IMR-90 (cell line): ENCODE results near the gene METTL8. TPM values are rescaled to one million over a fixed set of nuclear protein-coding genes. Genes with fewer than 3 reads are reported as not detected.

Source experiments
- ATAC-seq: fragments of 200-7000 bp; cut with Tn5 transposase; 2 replicates; pipeline ENCODE4 v1.9.1; 2020; ENCODE audit warnings: low read depth, mild to moderate bottlenecking, moderate library complexity
- BruUV-seq: library from RNA; stranded (reverse); fragments of 400-500 nt; replicated peaks from 2 replicates; lab custom pipeline; 2021; lab: Mats Ljungman, UMichigan
- CTCF ChIA-PET: fragments of 300-600 bp; formaldehyde crosslinking; extraction: SDS; loops from one replicate; lab custom pipeline; 2021; ENCODE audit warnings: antibody characterized with exemption; lab: Yijun Ruan, JAX
- POLR2A ChIA-PET: fragments of 300-600 bp; sonication (Branson Sonifier 250); formaldehyde crosslinking; loops from one replicate; lab custom pipeline; 2022; ENCODE audit warnings: antibody characterized with exemption; ENCODE audit not compliant: unreplicated experiment; lab: Charles Lee
- DNase-seq: peaks from one replicate; pipeline ENCODE4 v3.0.0; 2013
- H2AFZ ChIP-seq: replicated peaks from 2 replicates; pipeline ENCODE3; 2013; ENCODE audit warnings: low read length, mild to moderate bottlenecking; ENCODE audit not compliant: poor library complexity
- H2AK5ac ChIP-seq: 2 replicates; pipeline ENCODE4 v1.6.1; 2013; ENCODE audit warnings: low read depth, low read length, inconsistent platforms
- H2AK9ac ChIP-seq: replicated peaks from 2 replicates; pipeline ENCODE3; 2013; ENCODE audit warnings: mild to moderate bottlenecking, low read depth, low read length, moderate library complexity; ENCODE audit not compliant: poor library complexity
- H2BK120ac ChIP-seq: 2 replicates; pipeline ENCODE4 v1.6.1; 2013; ENCODE audit warnings: low read depth, low read length, inconsistent platforms
- H2BK15ac ChIP-seq: 3 replicates; pipeline ENCODE4 v1.6.1; 2013; ENCODE audit warnings: low read depth, low read length, inconsistent platforms
- H2BK20ac ChIP-seq: 2 replicates; pipeline ENCODE4 v1.6.1; 2013; ENCODE audit warnings: low read depth, mild to moderate bottlenecking, inconsistent platforms, low read length, moderate library complexity
- H2BK5ac ChIP-seq: 2 replicates; pipeline ENCODE4 v1.6.1; 2013; ENCODE audit warnings: mild to moderate bottlenecking, low read depth, low read length, inconsistent platforms; ENCODE audit not compliant: poor library complexity, severe bottlenecking
- H3K14ac ChIP-seq: replicated peaks from 2 replicates; pipeline ENCODE4 v1.6.1; 2013; ENCODE audit warnings: low read depth, low read length, inconsistent platforms
- H3K18ac ChIP-seq: 2 replicates; pipeline ENCODE4 v1.6.1; 2013; ENCODE audit warnings: low read depth, low read length, control low read depth
- H3K23ac ChIP-seq: 2 replicates; pipeline ENCODE4 v1.6.1; 2013; ENCODE audit warnings: low read depth, low read length, inconsistent platforms
- H3K27ac ChIP-seq: 2 replicates; pipeline ENCODE4 v1.5.1; 2013; ENCODE audit warnings: mild to moderate bottlenecking, control low read depth, low read length; ENCODE audit not compliant: insufficient read depth
- H3K27me3 ChIP-seq: 2 replicates; pipeline ENCODE4 v1.6.1; 2013; ENCODE audit warnings: low read length; ENCODE audit not compliant: control insufficient read depth, insufficient read depth
- H3K36me3 ChIP-seq: 2 replicates; pipeline ENCODE4 v1.6.1; 2013; ENCODE audit warnings: low read length, mixed read lengths; ENCODE audit not compliant: control insufficient read depth, insufficient read depth
- H3K4ac ChIP-seq: 2 replicates; pipeline ENCODE4 v1.6.1; 2013; ENCODE audit warnings: low read depth, low read length, inconsistent platforms
- H3K4me1 ChIP-seq: 2 replicates; pipeline ENCODE4 v1.6.1; 2013; ENCODE audit warnings: low read length, mixed read lengths; ENCODE audit not compliant: control insufficient read depth, insufficient read depth
- H3K4me2 ChIP-seq: 2 replicates; pipeline ENCODE4 v1.6.1; 2013; ENCODE audit warnings: low read depth, mild to moderate bottlenecking, control low read depth, low read length, moderate library complexity
- H3K4me3 ChIP-seq: 2 replicates; pipeline ENCODE4 v1.5.1; 2013; ENCODE audit warnings: low read depth, mild to moderate bottlenecking, control low read depth, low read length, moderate library complexity; ENCODE audit not compliant: insufficient read depth
- H3K56ac ChIP-seq: 2 replicates; pipeline ENCODE4 v1.6.1; 2013; ENCODE audit warnings: low read length, inconsistent platforms; ENCODE audit not compliant: insufficient read depth; ENCODE audit errors: extremely low read depth
- H3K79me1 ChIP-seq, 2 experiments: 2 replicates each; pipeline ENCODE4 v1.6.1; 2013; ENCODE audit warnings: low read length in 2 of 2, inconsistent platforms in 1 of 2, low read depth in 1 of 2
- H3K9ac ChIP-seq: 2 replicates; pipeline ENCODE4 v1.6.1; 2013; ENCODE audit warnings: low read depth, low read length, control low read depth
- H3K9me1 ChIP-seq: 2 replicates; pipeline ENCODE4 v1.6.1; 2013; ENCODE audit warnings: low read length, inconsistent platforms; ENCODE audit not compliant: insufficient read depth
- H3K9me3 ChIP-seq: 2 replicates; pipeline ENCODE4 v1.6.1; 2013; ENCODE audit warnings: low read length; ENCODE audit not compliant: control insufficient read depth, insufficient read depth
- H4K20me1 ChIP-seq: 2 replicates; pipeline ENCODE4 v1.6.1; 2013; ENCODE audit warnings: low read length, inconsistent platforms; ENCODE audit not compliant: insufficient read depth
- H4K5ac ChIP-seq: 2 replicates; pipeline ENCODE4 v1.6.1; 2013; ENCODE audit warnings: mild to moderate bottlenecking, low read depth, low read length, control low read depth
- H4K8ac ChIP-seq, 2 experiments: 2 replicates each; pipeline ENCODE4 v1.6.1; 2013; ENCODE audit warnings: low read depth in 2 of 2, low read length in 2 of 2, control low read depth in 1 of 2, inconsistent platforms in 1 of 2
- H4K91ac ChIP-seq: 2 replicates; pipeline ENCODE4 v1.6.1; 2013; ENCODE audit warnings: low read depth, low read length, inconsistent platforms; ENCODE audit not compliant: insufficient read depth
- BHLHE40 ChIP-seq: fragments of 150-350 bp; IDR thresholded peaks from 2 replicates; pipeline ENCODE4 v1.6.1; 2016; ENCODE audit warnings: mild to moderate bottlenecking, low read depth, low read length
- CEBPB ChIP-seq: IDR thresholded peaks from 2 replicates; pipeline ENCODE4 v1.6.1; 2012; ENCODE audit warnings: low read depth, low read length, improper control_type of control experiment
- CHD1 ChIP-seq: IDR thresholded peaks from 2 replicates; pipeline ENCODE4 v1.6.1; 2012; ENCODE audit warnings: low read depth, low read length, improper control_type of control experiment
- CTCF ChIP-seq: conservative IDR thresholded peaks from 2 replicates; pipeline ENCODE4 v1.5.1; 2012; ENCODE audit warnings: mild to moderate bottlenecking, low read depth, low read length, improper control_type of control experiment
- ELK1 ChIP-seq: fragments of 150-350 bp; IDR thresholded peaks from 2 replicates; pipeline ENCODE4 v1.6.1; 2016; ENCODE audit warnings: low read depth, mild to moderate bottlenecking, low read length, moderate library complexity, borderline replicate concordance
- FOS ChIP-seq: fragments of 150-350 bp; IDR thresholded peaks from 2 replicates; pipeline ENCODE4 v1.6.1; 2016; ENCODE audit warnings: low read depth, low read length
- MAFK ChIP-seq: IDR thresholded peaks from 2 replicates; pipeline ENCODE4 v1.6.1; 2012; ENCODE audit warnings: low read depth, low read length, improper control_type of control experiment
- MAZ ChIP-seq: IDR thresholded peaks from 2 replicates; pipeline ENCODE4 v1.6.1; 2012; ENCODE audit warnings: low read depth, mild to moderate bottlenecking, low read length, improper control_type of control experiment, moderate library complexity, borderline replicate concordance
- MXI1 ChIP-seq: IDR thresholded peaks from 2 replicates; pipeline ENCODE4 v1.6.1; 2012; ENCODE audit warnings: low read depth, mild to moderate bottlenecking, low read length, moderate library complexity, borderline replicate concordance
- NFE2L2 ChIP-seq: fragments of 150-350 bp; IDR thresholded peaks from 2 replicates; pipeline ENCODE4 v1.6.1; 2016; ENCODE audit warnings: low read depth, mild to moderate bottlenecking, low read length
- POLR2A ChIP-seq: IDR thresholded peaks from 2 replicates; pipeline ENCODE4 v1.6.1; 2012; ENCODE audit warnings: mild to moderate bottlenecking, low read depth, low read length
- RAD21 ChIP-seq: IDR thresholded peaks from 2 replicates; pipeline ENCODE4 v1.6.1; 2012; ENCODE audit warnings: low read length, improper control_type of control experiment
- RCOR1 ChIP-seq: IDR thresholded peaks from 2 replicates; pipeline ENCODE4 v1.6.1; 2012; ENCODE audit warnings: mild to moderate bottlenecking, low read length, improper control_type of control experiment; ENCODE audit not compliant: insufficient replicate concordance
- RFX5 ChIP-seq: IDR thresholded peaks from 2 replicates; pipeline ENCODE4 v1.8.0; 2012; ENCODE audit warnings: low read depth, mild to moderate bottlenecking, low read length, moderate library complexity
- SMC3 ChIP-seq: fragments of 150-350 bp; IDR thresholded peaks from 2 replicates; pipeline ENCODE4 v1.6.1; 2016; ENCODE audit warnings: low read depth, mild to moderate bottlenecking, antibody characterized with exemption, low read length, moderate library complexity
- USF2 ChIP-seq: fragments of 150-350 bp; IDR thresholded peaks from 2 replicates; pipeline ENCODE4 v1.6.1; 2017; ENCODE audit warnings: mild to moderate bottlenecking, antibody characterized with exemption, low read length, low read depth
- WGBS, 2 experiments: methylation state at CpG; one replicate each; pipeline versions ENCODE4 v1.1.5 to v1.1.7; 2013; ENCODE audit warnings: missing lambda C conversion rate in 2 of 2; ENCODE audit not compliant: insufficient read length in 1 of 2; ENCODE audit errors: extremely low coverage in 2 of 2; 5-methylcytosine and 5-hydroxymethylcytosine counted together
- dilution Hi-C: fragments of 300-500 bp; cut with HindIII; formaldehyde crosslinking; loops from one replicate; pipeline ENCODE4 v1.14.3; 2018; ENCODE audit warnings: low sequenced_read_pairs; ENCODE audit not compliant: unreplicated experiment
- in situ Hi-C: fragments of 300-500 bp; cut with MboI; formaldehyde crosslinking; loops from 3 replicates; pipeline ENCODE4 v1.14.3; 2019; ENCODE audit warnings: low sequenced_read_pairs, inconsistent platforms, mixed read lengths
- intact Hi-C: fragments of 100-400 bp; cut with micrococcal nuclease; formaldehyde crosslinking; loops from 2 replicates; pipeline ENCODE4 v1.10.0; 2022
- polyA plus RNA-seq, 3 experiments: library from polyadenylated mRNA; depleted of rRNA; stranded (reverse); fragments of >200 nt; gene quantifications; 2 replicates each; pipeline ENCODE4 v1.2.3, GENCODE V29; 2012; ENCODE audit warnings: low replicate concordance in 1 of 3
- total RNA-seq: library from RNA; depleted of rRNA; stranded (reverse); fragments of >200 nt; gene quantifications from 2 replicates; pipeline ENCODE4 v1.2.3, GENCODE V29; 2012

The METTL8 gene
- total and polyA plus RNA-seq, 2 of the 4 experiments (the other 2 are of a cell fraction) = 6.9 to 10.6 TPM

GRCh38 chr2:171482877-171483276 lies 49.1 kb upstream of the METTL8 start:
- no peaks in the 10 kb centered on the region for H3K27me3 ChIP-seq
- no peak overlapping the region for H3K9ac ChIP-seq
- H4K20me1 ChIP-seq = no peaks in the 10 kb centered on the region
- H3K18ac ChIP-seq = no peak overlapping the region
- H4K5ac ChIP-seq = no peak overlapping the region
- dilution Hi-C loops = no loop called here
- 80% methylated on average over 1 of the region's 3 CpGs; no CpG with 5 or more reads in 1 of the 2 experiments for WGBS, 2 experiments
- H3K36me3 ChIP-seq = 0 out of 2 replicates have a peak, but pooled peaks cover 1% of the 10 kb centered on the region
- in situ Hi-C loops = no loop called here
- H3K4me3 ChIP-seq = no peak overlapping the region
- no peak overlapping the region for H3K56ac ChIP-seq
- ChIA-PET CTCF (no interaction called here), POLR2A (no interaction called here)
- H3K4ac ChIP-seq = no peak overlapping the region
- no peak overlapping the region for H2BK120ac ChIP-seq
- H4K8ac ChIP-seq = no peak overlapping the region
- TF ChIP-seq RAD21 (no peak), CHD1 (no peak), RCOR1 (no peak), MAZ (no peak), ELK1 (no peak), FOS (no peak), BHLHE40 (no peak; the same call in 1 of the 2 replicates), RFX5 (no peak), NFE2L2 (no peak), USF2 (no peak), SMC3 (no peak), MAFK (no peak), CTCF (no peak), MXI1 (no peak), POLR2A (no peak), CEBPB (no peak)
- no peak overlapping the region for H2BK20ac ChIP-seq
- no peaks in the 10 kb centered on the region for H3K9me3 ChIP-seq
- intact Hi-C loops = no loop called here
- H3K14ac ChIP-seq = no peak overlapping the region; the same call in 1 of the 2 replicates
- H2AK5ac ChIP-seq = no peak overlapping the region
- H3K4me2 ChIP-seq = no peak overlapping the region
- no TSS peak for BruUV-seq
- H4K91ac ChIP-seq = no peak overlapping the region
- no peaks in the 10 kb centered on the region; a peak in 1 of 4 replicates for H3K79me1 ChIP-seq
- H2AFZ ChIP-seq = no peak overlapping the region
- H3K4me1 ChIP-seq = peaks cover 2% of the 10 kb centered on the region
- no peak overlapping the region for H3K27ac ChIP-seq
- no peak overlapping the region for H2BK5ac ChIP-seq
- no peak overlapping the region for H2BK15ac ChIP-seq
- DNase-seq (peak; percentile 27), ATAC-seq (peak; percentile 74)
- H3K9me1 ChIP-seq = peaks cover 5% of the 10 kb centered on the region; the same call in 1 of the 2 replicates
- H2AK9ac ChIP-seq = no peak overlapping the region
- no peak overlapping the region for H3K23ac ChIP-seq
